GM18858 (cell line): Measurements from ENCODE around the gene UGT1A5.

Experiments
- ATAC-seq: cut with Tn5 transposase; IDR thresholded peaks from one replicate; pipeline ENCODE4 v1.9.1; 2021; ENCODE audit not compliant: unreplicated experiment

The UGT1A5 gene

DNA sequence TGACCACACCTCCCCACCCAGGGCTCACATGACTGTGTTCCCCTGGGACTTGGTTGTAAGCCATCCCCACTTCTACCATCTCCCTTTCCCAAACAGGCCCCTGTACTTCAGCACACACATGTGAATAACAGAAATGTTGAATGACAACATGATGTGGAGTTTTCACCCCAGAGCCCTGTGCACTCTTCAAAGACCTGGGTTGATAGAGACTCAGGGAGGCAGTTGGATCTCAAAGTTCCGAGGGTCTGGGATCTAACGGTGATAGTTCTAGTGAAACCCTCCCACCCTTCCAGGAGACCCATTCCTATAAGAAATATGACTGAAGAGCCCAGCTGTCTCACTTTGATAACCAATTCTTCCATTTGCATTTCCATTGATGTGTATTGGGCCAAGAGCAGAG is 65.3 kb downstream of the UGT1A5 start, which contains the start of gene MROH2A:
Gene MROH2A, plus strand, starts transcription at position 301 of the 400 bp plus-strand sequence. CDS start 1,029 bp downstream, outside the sequence.
- no peak for ATAC-seq

DNA sequence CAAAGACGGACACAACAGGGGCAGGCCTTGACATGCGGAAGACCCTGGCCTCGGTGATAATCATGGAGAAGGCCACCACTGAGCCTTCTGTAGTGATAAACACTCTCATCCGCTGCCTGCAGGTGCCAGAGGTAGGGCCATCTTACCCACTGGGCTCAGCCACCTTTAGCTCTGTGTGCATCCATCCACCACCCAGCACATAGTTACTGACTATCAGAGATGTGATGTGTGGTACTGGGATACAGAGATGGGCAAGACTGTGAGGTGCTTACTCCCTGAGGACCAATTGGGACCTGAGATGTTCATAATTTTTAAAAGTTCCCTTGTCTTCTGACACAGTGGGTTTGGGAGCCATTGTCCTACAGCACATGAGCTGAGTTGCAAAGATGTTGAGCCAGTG is 67.0 kb downstream of the UGT1A5 start:
- ATAC-seq: no peak

DNA sequence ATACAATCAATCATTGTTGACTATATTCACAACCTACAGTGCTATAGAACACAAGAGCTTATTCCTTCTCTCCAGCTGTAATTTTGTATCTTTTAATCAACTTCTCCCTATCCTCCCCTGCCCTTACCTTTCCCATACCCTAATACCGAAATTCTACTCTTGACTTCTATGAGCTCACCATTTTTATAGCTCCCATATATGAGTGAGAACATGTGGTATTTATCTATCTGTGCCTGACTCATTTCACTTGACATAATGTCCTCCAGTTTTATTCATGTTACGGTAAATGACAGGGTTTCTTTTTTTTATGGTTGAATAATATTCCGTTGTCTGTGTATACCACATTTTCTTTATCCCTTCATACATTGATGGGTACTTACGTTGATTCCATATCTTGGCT is 68.1 kb downstream of the UGT1A5 start:
- no peak for ATAC-seq

DNA sequence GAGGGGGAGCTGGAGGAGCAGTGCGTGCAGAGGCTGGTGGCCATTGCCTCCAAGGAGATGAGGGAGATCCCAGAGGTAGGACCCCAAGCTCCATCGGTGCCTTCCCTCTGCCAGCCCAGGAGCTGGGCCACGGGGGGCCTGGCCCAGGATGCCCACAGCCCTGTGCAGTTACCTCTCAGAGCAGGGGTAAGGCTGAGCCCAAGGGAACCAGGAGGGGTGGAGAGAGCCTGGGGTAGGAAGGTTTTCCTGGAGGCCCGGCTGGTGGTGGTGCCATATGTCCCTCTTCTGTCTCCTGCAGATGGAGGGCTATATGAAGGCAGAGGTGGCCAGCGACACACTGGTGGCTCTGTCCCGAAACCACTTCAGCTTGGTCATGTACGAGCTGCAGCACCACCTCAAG is 76.8 kb downstream of the UGT1A5 start:
- ATAC-seq: no peak

DNA sequence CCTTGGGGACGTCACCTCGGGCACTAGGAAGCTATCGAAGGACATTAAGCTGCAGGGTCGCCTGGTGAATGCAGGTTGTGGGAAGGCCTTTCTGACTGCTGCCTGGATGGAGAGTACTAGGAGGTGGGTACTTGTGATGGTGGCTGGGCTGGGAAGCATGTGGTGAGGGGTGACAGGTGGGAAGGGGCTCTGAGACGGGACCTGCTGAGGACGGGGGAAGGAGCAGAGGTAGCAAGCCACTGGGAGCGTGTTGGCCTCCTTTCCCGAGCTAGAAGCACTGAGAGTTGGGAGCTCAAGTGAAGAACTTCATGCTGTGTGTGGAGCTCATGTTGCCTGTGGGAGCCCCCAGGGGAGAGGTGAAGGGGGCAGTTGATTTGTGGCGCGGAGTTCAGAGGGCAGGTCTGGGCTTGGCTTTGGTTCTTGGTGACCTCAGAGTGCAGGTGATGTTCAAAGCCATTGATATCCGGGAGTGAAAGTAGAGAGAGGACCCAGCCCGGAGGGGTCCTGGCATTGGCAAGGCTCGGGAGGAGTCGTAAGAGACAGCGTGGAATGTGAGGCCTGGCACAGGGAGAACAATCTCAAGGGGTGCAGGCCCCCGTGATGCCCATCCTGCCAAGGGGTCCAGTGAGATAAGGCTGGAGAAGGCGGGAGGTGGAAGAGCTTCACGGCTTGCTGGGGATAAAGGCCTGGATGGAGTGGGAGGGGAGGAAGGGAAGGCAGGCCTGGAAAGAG is 78.6 kb downstream of the UGT1A5 start:
- no peak for ATAC-seq

DNA sequence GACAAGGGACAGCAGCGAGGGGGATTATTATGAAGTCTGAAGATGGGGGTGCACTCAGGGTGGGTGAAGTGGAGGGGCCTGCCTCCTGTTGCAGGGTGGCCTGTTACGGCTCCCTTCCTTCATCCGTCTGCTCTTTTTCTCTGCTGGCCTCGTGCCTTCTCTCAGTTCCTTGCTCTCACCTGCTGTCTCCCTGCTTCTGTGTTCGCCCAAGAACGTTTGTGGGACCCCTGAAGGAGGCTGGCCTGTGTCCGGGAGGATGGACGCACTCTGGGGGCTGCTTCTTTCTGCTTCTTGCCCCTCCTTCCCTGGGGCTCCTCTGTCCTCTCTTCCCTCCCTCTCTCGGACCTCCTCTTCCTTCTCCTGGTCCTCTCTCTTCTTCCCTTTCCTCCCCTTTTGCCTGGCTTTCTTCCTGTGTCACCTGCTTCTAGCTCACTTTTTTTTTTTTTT is 79.2 kb downstream of the UGT1A5 start:
- ATAC-seq: no peak

DNA sequence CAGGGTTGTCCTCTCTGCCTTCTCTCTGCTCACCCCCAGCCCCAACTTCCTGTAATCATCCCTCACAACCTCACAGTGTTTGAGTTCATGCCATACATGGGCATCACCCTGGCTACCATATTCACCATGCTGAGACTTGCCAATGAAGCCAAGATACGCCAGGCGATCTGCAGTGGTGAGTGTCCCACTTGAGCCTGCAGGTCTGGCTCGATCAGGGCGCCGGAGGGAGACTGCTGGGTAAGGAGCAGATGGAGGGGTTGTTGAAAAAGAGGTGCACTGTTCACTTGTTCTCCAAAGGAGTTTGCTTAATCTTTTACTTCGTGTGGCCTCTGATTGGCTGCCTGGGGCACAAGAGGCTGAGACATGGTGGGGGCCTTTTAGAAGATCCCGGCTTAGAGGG is 80.0 kb downstream of the UGT1A5 start:
- ATAC-seq: no peak

DNA sequence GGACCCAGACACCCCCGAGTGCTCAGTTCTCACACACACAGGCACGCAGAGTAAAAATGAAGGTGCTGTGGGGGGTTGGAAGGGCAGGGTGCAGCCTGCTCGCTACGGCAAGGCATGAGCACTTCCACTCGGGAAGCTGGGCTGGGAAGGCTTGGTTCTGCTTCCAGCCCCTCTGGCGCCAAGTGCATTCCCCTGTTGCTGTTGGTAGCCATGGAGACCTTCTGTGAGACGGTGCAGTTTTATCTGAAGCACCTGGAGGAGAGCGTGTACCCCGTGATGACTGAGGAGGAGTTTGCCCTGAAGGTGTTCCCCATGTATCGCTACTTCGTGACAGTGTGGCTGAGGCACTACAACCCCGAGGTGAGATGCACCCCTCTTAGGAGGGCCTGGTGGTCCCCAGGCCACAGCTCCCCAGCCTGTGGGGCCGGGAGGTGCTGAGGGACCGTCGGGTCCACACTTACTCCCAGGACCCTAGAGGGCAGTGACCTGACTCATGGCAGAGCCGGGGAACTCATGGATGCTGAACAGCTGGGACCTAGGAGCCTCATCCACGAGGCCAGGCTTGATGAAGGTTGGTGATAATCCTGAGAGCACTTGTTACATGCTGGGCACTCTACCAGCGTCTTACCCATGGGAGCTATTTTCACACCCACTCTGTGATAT is 80.9 kb downstream of the UGT1A5 start:
- ATAC-seq: no peak

DNA sequence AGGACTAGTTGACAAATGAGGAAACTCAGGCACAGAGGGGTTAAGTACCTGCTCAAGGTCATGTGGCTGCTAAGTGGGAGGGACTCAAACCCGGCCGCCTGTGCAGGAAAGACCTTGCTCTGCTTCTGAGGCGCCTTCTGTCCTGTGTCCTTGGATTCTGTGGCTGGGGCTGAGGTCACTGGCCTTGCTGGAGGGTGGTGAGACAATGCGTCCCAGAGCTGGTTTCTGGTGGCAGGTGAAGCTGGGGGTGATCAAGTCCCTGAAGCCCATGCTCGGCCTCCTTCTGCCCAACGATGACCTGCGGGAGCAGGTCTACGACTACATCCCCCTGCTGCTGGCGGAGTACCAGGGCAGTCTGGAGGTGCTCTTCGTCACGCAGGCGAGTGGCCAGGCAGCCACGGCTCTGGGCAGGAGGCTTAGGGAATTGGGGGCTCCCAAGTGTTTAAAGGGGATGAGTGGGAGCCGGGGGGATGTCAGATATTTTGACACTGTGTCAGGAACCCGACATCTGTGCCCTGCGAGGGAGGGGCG is 81.5 kb downstream of the UGT1A5 start:
- ATAC-seq: no peak

DNA sequence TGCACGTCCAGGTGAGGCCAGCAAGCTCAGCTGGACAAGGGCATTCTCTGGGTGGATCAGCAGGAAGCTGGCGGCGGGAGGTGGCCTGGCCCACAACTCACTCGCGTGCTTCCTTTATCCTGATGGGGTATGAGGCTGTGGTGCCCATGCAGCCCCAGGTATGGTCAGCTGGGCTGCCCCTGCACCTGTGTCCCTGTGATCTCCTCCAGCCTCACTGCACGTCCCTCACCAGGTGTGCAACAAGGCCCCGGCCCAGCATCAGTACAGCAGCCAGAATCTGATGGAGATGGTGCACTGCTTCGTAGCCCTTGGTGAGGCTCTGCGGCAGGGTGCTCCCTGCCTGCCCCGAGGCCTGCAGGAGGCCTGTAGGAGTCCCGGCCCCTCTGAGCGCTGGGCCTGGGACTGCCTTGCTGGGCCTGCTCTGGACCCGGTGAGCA is 83.0 kb downstream of the UGT1A5 start:
- no peak for ATAC-seq

DNA sequence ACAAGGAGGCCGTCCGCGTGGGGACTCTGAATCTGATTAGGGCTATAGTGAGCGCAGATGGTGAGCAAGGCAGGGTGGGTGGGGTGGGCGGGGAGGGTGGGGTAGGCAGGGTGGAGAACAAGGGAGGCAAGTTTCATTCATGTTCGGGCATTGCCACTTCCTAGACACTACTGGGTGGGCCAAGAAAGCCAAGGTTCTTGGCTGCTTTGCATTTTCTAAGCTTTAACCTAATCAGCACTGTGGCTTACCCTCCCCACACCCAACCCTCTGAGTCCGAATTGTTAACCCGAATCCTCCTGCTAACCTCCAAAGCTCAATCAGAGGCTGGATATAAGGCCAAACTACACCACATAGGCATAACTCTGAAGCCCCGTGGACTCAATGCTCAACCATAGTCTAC is 83.5 kb downstream of the UGT1A5 start:
- no peak for ATAC-seq

DNA sequence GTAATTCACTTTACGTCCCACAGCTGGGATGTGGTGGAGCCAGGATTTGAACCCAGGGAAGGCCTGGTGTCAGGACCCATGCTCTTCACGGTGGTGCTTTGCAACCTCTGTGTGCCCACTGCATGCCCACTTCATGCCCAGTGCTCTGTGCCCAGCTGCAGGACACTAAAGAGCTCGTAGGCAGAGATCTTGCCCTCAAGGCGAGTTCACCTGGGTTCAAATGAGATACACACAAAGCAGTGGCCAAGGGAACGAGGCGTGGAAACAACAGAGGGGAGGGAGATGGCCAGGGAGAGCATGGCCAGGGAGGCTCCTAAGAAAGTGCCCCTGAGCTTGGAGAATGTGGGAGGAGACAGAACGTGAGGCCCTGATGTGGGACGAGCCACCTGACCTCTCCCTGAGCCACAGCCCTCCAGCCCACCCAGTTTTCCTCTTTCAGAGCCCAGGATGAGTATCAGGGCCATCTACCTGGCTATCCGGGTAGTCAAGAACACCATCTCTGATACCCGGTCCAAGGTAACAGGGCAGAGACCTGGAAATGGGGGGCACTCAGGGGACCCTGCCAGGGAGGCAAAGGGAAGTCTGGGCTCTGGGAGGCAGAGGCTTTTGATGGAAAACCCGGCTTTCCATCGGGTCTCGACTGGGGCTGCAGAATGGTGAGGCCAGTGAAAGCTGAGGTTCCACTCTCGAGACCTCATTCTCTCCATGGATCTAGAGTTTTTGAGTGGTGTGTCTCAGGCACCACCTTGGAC is 85.8 kb downstream of the UGT1A5 start:
- ATAC-seq: no peak

DNA sequence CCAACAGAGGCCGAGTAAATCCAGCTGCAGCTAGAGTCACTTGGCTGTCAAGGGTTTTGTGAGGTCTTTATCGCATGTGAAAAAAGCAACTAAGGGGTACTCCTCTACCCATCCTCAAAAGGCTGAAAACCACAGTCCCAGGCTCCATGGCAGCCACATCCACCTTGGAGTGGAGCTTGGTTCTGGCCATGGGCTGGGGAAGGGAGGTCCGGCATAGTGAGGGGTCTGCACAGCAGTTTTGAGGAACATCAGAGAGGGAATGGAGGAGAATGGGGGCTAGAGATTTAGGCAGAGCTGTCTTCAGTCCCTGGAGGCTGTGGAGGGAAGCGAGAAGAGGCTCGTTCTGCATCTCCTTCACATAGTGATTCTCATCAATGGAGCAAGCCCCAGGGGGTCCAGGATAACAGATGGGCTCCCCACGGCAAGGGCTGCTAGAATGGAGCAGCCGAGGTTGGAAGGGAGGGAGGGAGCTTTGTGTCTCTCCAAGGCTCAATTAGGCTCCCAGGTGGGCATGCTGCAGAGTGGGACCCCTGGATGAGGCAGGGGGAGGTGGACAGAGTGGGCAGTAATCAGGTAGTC is 86.5 kb downstream of the UGT1A5 start:
- no peak for ATAC-seq

DNA sequence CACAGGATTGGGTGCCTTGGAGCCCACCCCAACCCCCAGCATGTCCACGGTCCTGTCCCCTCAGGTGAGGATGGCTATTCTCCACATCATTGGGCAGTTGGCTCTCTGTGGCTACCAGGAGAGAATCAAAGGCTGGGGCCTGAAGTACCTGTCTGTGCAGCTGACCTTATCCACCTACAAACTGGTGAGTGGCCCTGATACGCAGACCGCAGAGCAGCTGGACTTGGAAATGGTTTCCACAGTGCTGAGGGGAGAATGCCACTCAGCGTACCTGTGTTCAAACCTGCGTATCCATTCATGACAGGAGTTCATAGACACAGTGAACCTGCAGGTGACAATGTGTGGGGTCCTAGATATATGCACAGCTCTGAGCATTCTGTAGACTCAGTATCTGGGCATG is 87.0 kb downstream of the UGT1A5 start:
- ATAC-seq: no peak

DNA sequence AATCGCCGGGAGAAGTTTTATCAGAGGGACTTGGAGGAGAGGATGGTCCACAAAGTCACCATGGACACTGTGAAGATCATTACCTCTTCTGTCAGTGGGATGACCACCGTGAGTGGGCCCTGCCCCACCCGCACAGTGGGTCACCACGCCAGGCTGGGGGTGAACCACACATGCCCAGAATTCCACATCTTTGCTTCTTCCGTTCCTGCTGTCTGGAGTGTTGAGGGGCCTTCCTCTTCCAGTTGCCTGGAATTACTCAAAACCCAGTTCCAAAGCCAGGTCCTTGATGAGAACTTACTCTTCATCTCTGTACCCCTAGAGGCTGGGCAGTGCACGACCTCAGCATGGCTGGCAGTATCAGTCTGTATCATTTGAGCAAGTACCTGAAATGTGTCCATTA is 87.5 kb downstream of the UGT1A5 start:
- no peak for ATAC-seq

DNA sequence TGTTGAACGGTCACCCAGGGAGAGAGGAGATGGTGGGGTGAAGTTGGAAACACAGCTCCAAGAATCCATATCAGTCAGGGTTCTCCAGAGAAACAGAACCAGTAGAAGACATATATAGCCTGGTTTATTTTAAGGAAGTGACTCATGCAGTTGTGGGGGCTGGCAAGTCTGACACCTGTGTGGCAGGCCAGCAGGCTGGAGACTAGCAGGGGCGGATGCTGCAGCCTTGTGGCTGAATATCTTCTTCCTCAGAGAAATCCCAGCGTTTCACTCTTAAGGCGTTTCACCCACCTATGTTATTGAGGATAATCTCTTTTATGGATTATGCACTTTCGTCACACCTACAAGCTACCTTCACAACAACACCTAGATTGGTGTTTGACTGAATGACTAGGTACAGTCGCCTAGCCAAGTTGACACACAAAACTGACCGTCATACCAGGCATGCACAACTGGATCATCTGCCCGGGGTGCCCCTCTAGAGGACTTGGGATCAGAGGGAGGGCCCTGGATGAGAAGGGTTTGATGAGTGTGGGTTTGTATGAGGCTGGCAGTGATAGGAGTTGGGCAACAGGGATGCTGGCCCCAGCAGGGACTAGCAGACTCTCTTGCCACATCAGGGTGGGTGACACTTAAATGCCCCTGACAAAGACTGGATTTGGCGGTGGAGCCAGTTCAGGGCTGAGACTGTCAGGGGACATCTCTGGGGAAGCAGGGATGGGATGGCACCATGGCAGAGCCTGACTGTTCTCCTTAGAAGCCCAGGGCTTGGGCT is 88.8 kb downstream of the UGT1A5 start:
- ATAC-seq: no peak

DNA sequence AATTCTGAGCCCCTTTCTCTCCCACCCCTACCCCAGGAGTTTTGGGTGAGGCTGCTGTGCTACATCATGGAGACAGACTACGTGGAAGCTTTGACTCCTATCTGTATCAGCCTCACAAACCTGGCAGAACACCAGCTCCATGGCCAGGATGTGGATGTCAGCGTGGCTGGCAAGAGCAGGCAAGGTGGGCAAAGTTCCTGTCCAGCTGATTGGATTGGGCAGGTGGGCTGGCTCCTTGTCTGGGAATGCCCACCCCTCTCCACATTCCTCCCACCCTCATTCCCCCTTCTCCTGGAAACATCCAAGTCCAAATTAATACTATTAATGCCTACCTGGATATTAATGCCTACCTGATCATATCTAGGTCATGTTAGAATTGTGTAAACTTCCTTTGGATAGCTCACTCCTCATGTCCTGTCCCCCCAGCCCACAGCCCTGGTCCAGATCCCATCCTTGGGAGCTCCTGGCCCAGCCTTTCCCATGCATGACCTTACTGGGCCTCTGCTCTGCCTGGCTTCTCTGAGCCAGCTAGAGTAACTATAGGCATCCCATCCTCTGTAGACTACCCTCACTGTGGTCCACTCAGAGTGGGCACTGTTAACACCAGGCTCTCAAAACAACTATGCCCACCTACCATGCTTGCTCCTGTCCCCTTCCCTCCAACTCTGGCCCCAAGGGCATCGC is 89.6 kb downstream of the UGT1A5 start:
- no peak for ATAC-seq

DNA sequence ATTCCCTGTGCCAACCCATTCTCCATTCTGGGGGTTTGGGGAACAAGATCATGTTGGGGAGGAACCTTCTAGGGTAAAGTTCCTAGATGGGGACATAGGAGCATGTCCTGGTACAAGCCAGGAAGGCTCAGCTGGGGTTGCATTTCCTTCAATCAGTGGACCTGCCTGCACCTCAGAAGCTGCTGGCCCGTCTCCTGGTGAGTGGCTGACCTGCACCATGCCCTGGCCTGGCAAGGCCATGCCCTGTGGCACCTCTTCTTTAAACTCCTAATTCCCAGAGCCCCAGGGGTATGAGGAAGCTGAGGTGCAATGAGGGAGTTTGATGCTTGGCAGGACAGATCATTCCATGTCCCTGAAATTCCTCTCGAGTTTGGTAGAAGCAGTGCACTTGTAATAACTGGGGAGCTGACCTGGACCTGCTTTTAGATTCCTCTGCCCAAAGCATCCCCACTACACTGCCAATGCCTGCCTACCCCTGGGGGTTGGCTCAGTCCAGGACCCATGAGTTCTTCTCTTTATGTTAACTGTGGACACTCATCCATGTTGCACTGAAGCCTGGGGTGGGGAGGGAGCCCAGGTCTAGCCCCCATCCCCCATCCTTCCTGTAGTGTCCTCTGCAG is 90.7 kb downstream of the UGT1A5 start:
- ATAC-seq: no peak

DNA sequence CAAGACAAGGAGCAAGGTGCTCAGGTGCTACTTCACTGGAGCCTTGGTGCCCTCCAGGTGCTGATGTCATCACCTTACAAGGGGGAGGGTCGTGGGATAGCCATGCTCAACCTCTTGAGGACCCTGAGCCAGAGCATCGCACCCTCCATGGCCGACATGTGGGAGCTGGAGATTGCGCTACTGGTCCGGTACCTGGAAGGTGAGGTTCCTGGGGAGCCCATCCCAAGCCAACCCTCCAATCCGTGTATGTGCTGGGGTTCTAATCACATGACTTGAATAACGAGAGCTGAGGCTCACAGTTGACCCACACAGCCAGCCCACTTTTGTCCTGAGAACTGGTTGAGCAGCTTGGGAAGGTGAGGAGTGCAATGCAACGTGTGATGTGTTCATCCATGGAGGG is 91.3 kb downstream of the UGT1A5 start:
- no peak for ATAC-seq
